Measurements from ENCODE around the gene C2CD2L.
"Not testable (repeated sequence)": the region's sequence is repeated elsewhere in the genome, so short reads cannot be mapped to it uniquely, and the experiment has no call there.

The C2CD2L gene

DNA sequence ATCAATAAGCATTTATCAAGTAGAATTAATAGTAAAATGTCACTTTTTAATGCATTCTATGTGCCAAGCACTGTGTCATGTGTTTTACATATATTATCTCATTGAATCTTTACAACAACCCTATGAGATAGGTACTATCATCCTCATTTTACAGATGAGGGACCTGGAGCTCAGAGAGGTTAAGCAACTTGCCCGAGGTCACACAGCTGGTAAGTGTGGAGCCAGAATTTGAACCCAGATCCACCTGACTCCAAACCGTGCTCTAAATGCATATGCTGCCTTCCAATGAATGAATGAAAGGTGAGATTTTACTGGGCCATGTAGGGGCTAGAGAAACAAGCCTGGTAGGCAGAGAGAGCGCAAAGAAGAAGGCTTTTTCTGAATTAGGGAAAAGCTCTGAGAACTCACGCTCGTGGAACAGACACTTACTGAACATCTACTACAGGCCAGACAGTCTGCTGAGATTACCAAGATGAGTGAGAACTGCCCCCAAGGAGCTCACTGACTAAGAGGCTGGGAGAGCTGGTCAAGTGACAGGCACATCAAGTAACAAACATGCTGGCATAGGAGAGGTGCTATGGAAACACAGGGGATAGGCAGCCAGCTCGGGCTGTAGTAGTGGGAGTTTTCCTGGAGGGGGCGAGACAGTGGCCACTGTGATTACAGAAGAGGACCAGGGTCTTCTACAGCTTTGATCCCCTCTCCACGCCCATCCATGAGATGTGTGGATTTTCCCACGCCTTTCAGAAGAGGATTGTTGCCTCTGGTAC is 46.1 kb downstream of the C2CD2L start:
- no peak for DNase-seq

DNA sequence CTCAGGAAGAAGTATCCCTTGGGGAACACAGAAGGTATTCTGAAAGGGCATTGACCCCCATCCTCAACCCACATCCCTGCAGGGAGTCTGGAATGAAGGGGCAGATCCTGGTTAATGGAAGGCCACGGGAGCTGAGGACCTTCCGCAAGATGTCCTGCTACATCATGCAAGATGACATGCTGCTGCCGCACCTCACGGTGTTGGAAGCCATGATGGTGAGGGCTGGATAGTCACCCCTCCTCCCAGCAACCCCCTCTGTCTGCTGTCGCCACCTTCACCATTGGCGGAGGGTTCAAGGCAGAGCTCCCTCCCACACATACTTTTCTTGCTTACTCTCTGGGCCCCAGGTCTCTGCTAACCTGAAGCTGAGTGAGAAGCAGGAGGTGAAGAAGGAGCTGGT is 47.0 kb downstream of the C2CD2L start:
- no peak for DNase-seq

- peak; percentile 88 for DNase-seq
Observed at GRCh38 chr11:119155733-119156492, 48.8 kb downstream of the C2CD2L start.

- no peak for DNase-seq
Observed at GRCh38 chr11:119156496-119156895, 49.4 kb downstream of the C2CD2L start.

- DNase-seq: no peak
Observed at GRCh38 chr11:119157063-119157462, 49.9 kb downstream of the C2CD2L start.

GRCh38 chr11:119158467-119158866 is 51.3 kb downstream of the C2CD2L start:
- no peak for DNase-seq

- no peak for DNase-seq
Observed at GRCh38 chr11:119160151-119160550, 53.0 kb downstream of the C2CD2L start.

DNA sequence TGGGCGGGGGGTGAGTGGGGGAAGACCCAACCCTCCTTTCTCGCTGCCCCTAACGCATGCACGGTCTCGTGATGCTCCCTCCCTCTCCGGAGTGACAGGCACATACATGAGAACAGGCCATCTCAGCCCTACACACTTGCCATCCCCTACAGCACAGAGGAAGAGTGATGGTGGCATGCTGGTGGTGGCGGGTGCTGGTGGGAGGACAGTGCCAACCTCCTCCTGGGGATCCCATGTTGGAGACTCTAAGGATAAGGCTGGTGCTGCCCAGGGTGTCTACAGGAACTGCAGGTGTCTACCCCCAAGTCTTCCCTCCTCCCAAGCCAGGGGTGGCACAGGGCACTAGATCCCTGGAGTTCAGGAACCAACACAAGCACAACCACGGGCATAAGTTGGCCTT is 54.7 kb downstream of the C2CD2L start:
- no peak for DNase-seq

DNA sequence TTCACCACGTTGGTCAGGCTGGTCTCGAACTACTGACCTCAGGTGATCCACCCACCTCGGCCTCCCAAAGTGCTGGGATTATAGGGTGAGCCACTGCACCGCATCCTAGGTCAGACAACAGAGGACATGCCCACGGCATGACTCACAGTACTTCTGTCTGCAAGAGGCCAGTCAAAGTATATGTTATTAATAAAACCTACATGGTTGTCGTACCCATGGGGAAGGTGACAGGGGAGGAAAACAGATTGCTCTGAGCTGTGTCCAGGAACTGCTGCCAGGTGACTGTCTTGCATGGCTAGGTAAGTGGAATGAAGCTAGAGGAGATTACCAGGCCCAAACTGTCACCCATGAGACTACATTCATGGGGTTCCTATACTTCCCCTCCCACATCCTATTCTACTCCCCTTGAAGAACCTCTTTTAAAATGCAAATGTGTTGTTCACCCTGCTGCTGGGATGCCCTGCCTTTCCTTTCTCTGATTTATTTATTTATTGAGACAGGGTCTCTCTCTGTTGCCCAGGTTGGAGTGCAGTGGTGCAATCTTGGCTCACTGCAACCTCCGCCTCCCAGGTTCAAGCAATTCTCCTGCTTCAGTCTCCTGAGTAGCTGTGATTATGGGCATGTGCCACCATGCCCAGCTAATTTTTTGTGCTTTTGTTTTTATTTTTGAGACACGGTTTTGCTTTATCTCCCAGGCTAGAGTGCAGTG is 59.4 kb downstream of the C2CD2L start:
- DNase-seq: peak; percentile 75

DNA sequence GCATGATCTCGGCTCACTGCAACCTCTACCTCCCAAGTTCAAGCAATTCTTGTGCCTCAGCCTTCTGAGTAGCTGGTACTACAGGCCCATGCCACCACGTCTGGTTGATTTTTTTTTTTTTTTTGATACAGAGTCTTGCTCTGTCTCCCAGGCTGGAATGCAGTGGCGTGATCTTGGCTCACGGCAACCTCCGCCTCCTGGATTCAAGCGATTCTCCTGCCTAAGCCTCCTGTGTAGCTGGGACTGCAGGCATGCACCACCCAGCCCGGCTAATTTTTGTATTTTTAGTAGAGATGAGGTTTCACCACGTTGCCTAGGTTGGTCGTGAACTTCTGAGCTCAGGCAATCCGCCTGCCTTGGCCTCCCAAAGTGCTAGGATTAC is 59.9 kb downstream of the C2CD2L start:
- DNase-seq: not testable (repeated sequence)

GRCh38 chr11:119167933-119168332 is 60.8 kb downstream of the C2CD2L start:
- no peak for DNase-seq
